HG02678 (cell line): ENCODE measurements around the gene DLG1.

ENCODE experiments used
- ATAC-seq: cut with Tn5 transposase; IDR thresholded peaks from one replicate; pipeline ENCODE4 v1.9.1; 2021; ENCODE audit warnings: mild to moderate bottlenecking, moderate library complexity; ENCODE audit not compliant: unreplicated experiment

The DLG1 gene

GRCh38 chr3:197183582-197183981 is 114.8 kb downstream of the DLG1 start:
- ATAC-seq: no peak

- no peak for ATAC-seq
Observed at GRCh38 chr3:197181741-197182140, 116.7 kb downstream of the DLG1 start.

GRCh38 chr3:197178998-197179397 is 119.4 kb downstream of the DLG1 start:
- no peak for ATAC-seq

DNA sequence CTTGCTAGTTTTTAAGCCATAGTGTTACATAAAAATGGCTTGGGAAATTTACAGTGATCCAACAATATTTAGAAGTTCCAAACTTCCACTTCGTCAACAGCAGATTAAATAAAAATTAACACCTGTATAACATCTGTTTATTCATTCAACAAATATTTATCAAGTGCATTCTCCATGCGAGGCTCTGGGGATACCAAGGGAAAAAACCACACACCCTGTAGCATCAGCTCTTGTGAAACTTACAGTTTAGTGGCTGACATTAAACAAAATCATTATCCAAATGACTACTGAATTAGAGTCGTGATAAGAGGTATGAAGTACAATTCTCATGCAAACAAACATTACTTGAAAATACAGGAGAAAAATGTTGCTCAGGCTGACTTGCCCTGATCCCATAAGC is 122.9 kb downstream of the DLG1 start:
- ATAC-seq: no peak

DNA sequence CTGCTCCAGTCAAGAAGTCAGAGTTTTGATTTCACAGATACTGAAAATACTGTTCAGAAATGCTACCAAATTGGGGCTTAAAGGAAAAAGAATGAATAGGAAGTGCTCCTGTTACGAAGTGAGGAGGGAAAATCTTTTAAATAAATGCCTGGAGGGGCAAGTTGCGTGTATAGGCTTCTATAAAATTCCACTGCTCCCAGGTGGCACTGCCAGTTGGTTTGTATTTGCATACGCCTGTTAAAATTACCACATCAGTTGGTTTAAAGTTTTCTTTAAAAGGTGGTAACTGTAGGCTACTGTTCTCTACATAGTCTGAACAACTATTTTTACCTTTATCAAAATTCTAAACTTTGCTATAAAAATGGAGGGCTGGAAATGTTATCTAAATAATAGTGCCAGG is 123.5 kb downstream of the DLG1 start:
- no peak for ATAC-seq

DNA sequence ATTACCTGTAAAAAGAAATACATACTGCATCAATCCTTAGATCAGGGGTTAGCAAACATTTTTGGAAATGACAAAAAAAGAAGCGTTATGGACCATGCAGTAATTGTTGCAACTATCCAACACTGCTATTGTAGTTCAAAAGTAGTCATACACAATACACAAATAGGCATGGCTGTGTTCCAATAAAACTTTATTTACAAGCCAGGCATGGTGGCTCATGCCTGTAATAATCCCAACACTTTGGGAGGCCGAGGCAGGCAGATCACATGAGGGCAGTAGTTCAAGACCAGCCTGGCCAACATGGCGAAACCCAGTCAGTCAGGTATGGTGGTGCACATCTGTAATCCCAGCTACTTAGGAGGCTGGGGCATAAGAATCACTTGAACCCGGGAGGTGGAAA is 124.8 kb downstream of the DLG1 start:
- ATAC-seq: no peak

DNA sequence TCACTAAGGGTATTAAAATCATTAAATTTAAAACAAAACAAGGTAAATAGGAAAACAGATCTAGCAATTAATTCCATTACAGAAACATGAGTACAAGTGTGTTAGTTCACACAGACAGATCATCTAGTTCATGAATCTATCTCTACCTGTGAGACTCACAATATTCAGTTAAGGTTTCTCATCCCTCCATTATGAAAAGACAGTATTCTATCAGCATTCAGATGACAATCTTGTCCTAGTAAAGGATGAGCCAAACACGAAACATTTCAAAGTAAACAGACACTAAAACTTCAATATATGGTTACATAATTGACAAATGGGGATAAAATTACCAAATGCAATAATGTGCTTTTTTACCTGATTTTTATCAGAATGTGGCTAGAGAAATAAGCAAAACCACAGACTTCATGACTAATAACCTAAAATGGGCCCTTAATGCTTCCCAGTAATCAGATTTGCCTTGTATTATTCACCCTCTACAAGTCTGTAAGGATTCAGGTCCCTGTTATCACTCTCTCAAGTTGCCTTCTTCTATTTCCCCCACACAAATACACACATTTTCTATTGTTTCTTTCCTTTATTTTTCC is 126.8 kb downstream of the DLG1 start:
- ATAC-seq: no peak

DNA sequence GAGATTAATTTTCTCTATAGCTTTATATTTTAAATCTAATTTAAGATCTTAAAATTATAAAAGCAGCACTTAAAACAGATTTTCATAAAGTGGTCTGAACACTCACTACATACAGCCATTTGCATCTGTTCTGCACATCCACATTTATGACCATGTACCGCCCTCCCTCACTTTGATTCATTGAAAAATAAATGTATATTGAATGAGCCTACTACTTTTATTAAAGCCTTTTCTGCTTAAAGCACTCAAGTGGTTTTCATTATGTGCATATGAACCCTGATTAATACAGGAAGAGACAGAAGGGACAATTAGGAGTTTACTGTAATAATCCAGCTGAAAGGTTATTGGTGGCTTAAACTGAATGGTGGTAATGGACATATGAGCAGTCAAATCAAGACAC is 129.4 kb downstream of the DLG1 start:
- no peak for ATAC-seq

- no peak for ATAC-seq
Observed at GRCh38 chr3:197168606-197169005, 129.8 kb downstream of the DLG1 start.

GRCh38 chr3:197168063-197168462 is 130.3 kb downstream of the DLG1 start:
- no peak for ATAC-seq

GRCh38 chr3:197167549-197167948 is 130.9 kb downstream of the DLG1 start:
- no peak for ATAC-seq

- no peak for ATAC-seq
Observed at GRCh38 chr3:197165890-197166289, 132.5 kb downstream of the DLG1 start.

DNA sequence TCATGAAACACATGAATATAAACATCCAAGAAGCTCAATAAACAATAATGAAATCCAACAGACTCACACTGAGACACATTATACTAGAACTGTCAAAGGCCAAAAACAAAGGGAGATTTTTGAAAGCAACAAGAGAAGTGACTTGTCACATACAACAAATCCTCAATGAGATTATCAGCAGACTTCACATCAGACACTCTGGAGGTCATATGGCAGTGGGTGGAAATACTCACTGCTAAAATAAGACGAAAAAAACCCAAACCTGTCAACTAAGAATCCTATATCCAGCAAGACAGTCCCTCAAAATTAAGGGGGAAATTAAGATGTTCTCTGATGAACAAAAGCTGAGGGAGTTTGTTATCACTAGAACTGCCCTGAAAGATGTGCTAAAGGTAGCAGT is 143.4 kb downstream of the DLG1 start:
- ATAC-seq: no peak

GRCh38 chr3:197151580-197151979 is 146.8 kb downstream of the DLG1 start:
- ATAC-seq: no peak

- no peak for ATAC-seq
Observed at GRCh38 chr3:197149528-197149927, 148.9 kb downstream of the DLG1 start.

DNA sequence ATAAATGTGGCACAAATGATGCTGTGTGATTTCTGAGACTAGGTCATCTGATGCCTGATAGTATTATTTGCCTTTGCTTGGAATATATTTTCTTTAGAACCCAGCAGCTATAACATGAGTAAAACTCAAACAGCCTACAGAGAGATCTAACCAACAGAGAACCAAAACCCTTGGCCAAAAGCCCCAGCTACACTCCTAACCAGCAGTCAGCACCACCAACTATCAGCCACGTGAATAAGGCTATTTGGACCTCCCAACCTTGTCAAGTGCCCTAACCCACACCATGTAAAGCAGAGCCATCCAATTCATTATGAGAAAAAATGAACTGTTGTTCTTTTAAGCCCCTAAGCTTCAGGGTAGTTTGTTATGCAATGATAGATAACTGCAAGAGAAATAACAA is 154.2 kb downstream of the DLG1 start:
- no peak for ATAC-seq

GRCh38 chr3:197139586-197139985 is 158.8 kb downstream of the DLG1 start:
- no peak for ATAC-seq

DNA sequence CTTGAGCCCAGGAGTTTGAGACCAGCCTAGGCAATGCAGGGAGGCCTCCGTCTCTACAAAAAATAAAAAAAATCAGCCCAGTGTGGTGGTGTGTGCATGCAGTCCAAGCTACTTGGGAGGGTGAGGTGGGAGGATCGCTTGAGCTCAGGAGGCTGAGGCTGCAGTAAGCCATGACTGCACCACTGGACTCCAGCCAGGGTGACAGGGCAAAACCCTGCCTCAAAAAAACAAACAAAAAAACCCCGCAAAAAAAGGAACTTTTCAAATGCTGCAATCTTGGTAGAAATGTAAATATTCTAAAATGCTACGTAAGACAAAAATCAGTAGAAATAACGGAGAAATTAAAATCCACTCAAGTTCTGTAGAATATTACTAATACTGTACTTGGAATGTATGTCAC is 160.7 kb downstream of the DLG1 start:
- ATAC-seq: no peak

DNA sequence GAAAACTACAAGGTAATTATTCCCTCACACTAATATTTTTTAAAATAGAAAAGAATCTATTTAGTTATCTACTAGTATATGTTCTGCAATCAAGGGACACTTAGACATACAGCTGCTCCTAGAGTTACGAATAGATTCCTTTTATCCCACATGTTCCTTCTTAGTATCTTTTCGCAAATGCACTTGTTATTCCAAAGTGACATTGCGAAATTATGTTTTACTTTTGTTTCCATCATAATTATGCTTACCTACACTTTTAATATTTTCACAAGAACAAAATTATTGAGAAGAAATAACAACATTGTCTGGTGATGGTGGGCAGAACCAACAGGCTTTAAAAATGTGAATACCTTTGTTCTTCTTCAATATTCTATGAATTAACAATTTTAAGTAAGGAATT is 161.7 kb downstream of the DLG1 start:
- ATAC-seq: no peak

GRCh38 chr3:197135212-197135611 is 163.2 kb downstream of the DLG1 start:
- ATAC-seq: no peak

- no peak for ATAC-seq
Observed at GRCh38 chr3:197132916-197133530, 165.4 kb downstream of the DLG1 start.

GRCh38 chr3:197125636-197126035 is 172.8 kb downstream of the DLG1 start:
- no peak for ATAC-seq

DNA sequence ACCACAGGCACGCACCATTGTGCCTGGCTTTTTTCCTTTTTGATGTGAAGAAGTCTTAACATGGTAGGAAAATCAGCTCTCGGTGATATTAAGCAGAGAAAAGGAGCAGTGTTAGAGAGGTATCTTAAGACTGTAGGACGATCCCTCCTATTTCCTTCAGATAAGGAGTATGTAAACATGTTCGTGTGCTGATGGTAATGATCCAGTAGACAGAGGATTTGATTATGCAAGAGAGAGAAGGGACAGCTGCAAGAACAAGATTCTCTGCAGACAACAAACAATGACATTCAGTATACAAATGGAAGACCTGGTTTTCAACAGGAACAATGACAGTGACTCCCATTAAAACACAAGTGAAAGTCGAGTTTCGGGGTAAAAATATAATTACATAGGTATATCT is 173.7 kb downstream of the DLG1 start:
- ATAC-seq: no peak
